ACC112 (cell line): ENCODE results near the gene ARMH2.

Experiments
- H2AFZ ChIP-seq: fragments of 200-600 bp; sonication (generic); one replicate; pipeline ENCODE4 v1.6.0; 2017; ENCODE audit warnings: antibody characterized with exemption, low read length; ENCODE audit not compliant: unreplicated experiment
- H3K27ac ChIP-seq: fragments of 200-600 bp; sonication (generic); 2 replicates; pipeline ENCODE4 v1.5.1; 2014; ENCODE audit warnings: low read depth, mild to moderate bottlenecking, antibody characterized with exemption, low read length, moderate library complexity
- H3K27me3 ChIP-seq: fragments of 200-600 bp; sonication (generic); 2 replicates; pipeline ENCODE4 v1.6.1; 2014; ENCODE audit warnings: mild to moderate bottlenecking, antibody characterized with exemption, low read length, moderate library complexity, mixed read lengths; ENCODE audit not compliant: insufficient read depth
- H3K36me3 ChIP-seq: fragments of 200-600 bp; sonication (generic); 2 replicates; pipeline ENCODE4 v1.6.1; 2016; ENCODE audit warnings: mild to moderate bottlenecking, antibody characterized with exemption, low read length, moderate library complexity, mixed read lengths; ENCODE audit not compliant: insufficient read depth
- H3K4me1 ChIP-seq: fragments of 200-600 bp; sonication (generic); one replicate; pipeline ENCODE4 v1.6.1; 2016; ENCODE audit warnings: low read length, mixed read lengths; ENCODE audit not compliant: insufficient read depth, unreplicated experiment, control insufficient read depth
- H3K4me3 ChIP-seq: fragments of 200-600 bp; sonication (generic); 2 replicates; pipeline ENCODE4 v1.5.1; 2014; ENCODE audit warnings: mild to moderate bottlenecking, low read depth, low read length
- H3K79me2 ChIP-seq: fragments of 200-600 bp; sonication (generic); one replicate; pipeline ENCODE4 v1.6.0; 2016; ENCODE audit warnings: low read length; ENCODE audit not compliant: control insufficient read depth, unreplicated experiment, insufficient read depth

The ARMH2 gene

GRCh38 chr6:24821860-24822444 is 23.2 kb upstream of the ARMH2 start:
- no peak overlapping the region for H2AFZ ChIP-seq
- H3K27me3 ChIP-seq = no peaks in the 10 kb centered on the region
- no peaks in the 10 kb centered on the region for H3K79me2 ChIP-seq
- H3K4me3 ChIP-seq = no peak overlapping the region
- peaks cover 22% of the 10 kb centered on the region for H3K4me1 ChIP-seq
- no peak overlapping the region for H3K27ac ChIP-seq
- H3K36me3 ChIP-seq = no peaks in the 10 kb centered on the region

DNA sequence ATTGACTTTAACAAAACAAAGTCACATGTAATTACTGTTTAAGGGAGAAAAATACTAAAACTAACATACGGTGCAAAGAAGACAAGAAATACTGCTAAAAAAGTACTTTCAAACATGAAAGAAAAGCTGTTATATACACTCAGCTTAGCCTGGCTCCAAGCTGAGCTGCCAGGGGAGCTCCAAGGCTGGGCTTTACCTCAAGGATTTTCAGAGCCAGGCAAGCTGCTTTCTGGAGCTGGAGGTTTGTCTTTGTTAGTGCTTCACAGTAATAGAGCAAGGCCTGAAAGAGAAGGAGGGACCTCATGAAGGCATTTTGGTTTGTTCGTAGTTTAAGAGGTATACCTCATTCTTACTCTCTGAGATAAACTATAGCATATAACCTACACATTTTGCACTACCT is 19.6 kb upstream of the ARMH2 start:
- Histone ChIP-seq H3K27ac (no peak overlapping the region), H3K36me3 (no peaks in the 10 kb centered on the region)

GRCh38 chr6:24809728-24810127 is 11.0 kb upstream of the ARMH2 start:
- H3K27me3 ChIP-seq = no peaks in the 10 kb centered on the region
- H3K79me2 ChIP-seq = no peaks in the 10 kb centered on the region
- H3K36me3 ChIP-seq = no peaks in the 10 kb centered on the region
- H3K4me1 ChIP-seq = peaks cover 2% of the 10 kb centered on the region
- H2AFZ ChIP-seq = no peak overlapping the region
- H3K27ac ChIP-seq = no peak overlapping the region
- H3K4me3 ChIP-seq = no peak overlapping the region

More for the DNA sequence above, 19.6 kb upstream of the ARMH2 start:
- H3K27me3 ChIP-seq = no peaks in the 10 kb centered on the region
- H3K4me3 ChIP-seq = no peak overlapping the region
- H3K79me2 ChIP-seq = no peaks in the 10 kb centered on the region
- peaks cover 13% of the 10 kb centered on the region for H3K4me1 ChIP-seq
- no peak overlapping the region for H2AFZ ChIP-seq

DNA sequence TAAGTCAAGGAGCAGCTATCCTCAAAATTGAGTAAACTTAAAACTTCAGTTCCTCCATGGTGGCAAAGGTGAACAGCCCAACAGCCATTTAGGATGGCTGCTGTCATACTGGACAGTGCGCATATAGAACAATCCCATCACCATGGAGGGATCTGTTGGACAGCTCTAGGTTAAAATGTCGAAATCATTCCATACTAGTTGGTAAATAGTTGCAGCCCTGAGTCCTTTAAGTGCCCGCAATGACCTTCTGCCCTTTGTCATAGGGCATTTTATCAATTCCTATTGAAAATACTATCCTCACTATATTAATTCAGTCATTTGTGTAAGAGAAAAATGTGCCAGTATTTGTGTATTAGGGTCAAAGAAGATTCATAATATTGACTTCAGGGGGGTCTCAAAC is 8.9 kb upstream of the ARMH2 start:
- H3K4me3 ChIP-seq = no peak overlapping the region

DNA sequence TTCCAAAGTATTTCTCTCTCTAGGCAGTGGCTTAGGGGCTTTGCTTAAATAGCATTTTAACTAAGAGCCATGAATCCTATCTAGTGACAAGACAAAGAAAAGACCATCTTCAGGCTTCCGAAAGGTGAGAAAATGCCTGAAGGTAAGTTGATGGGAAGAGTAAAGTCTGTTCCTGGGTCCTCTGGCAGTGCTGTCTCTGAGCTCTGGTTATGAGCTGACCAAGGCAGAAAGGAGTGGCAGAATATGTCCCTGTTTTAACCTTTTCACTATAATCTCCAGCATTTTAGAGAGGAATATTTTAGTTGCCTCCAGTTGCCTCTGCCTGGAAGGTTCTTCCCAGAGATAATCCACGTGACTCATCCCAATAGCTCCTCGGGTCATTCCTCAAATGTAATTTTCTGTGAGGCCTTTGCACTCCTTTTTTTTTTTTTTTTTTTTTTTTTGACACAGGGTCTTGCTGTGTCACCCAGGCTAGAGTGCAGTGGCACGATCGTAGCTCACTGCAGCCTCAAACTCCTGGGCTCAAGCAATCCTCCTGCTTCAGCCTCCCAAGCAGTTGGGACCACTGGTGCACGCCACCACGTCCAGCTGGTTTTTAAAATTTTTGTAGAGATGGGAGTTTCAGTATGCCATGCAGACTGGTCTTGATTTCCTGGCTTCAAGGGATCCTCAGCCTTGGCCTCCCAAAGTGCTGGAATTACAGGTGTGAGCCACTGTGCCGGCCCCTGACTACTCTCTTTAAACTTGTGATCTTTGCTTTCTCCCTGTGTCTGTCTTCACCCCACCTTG is 3.7 kb upstream of the ARMH2 start:
- H3K27me3 ChIP-seq = no peaks in the 10 kb centered on the region
- H3K79me2 ChIP-seq = no peaks in the 10 kb centered on the region
- H3K4me3 ChIP-seq = peak overlapping the region; percentile 27; the same call in 1 of the 2 replicates
- H3K27ac ChIP-seq = peak overlapping the region; percentile 93
- peak overlapping the region; percentile 66 for H2AFZ ChIP-seq
- peaks cover 27% of the 10 kb centered on the region for H3K4me1 ChIP-seq
- H3K36me3 ChIP-seq = no peaks in the 10 kb centered on the region

More for the DNA sequence above, 8.9 kb upstream of the ARMH2 start:
- no peaks in the 10 kb centered on the region for H3K79me2 ChIP-seq
- H3K36me3 ChIP-seq = no peaks in the 10 kb centered on the region
- peaks cover 12% of the 10 kb centered on the region for H3K4me1 ChIP-seq
- no peak overlapping the region for H2AFZ ChIP-seq
- H3K27ac ChIP-seq = no peak overlapping the region
- no peaks in the 10 kb centered on the region for H3K27me3 ChIP-seq

- no peak overlapping the region for H2AFZ ChIP-seq
- no peaks in the 10 kb centered on the region for H3K79me2 ChIP-seq
- no peak overlapping the region for H3K27ac ChIP-seq
- H3K4me1 ChIP-seq = peaks cover 22% of the 10 kb centered on the region
- no peak overlapping the region for H3K4me3 ChIP-seq
- H3K36me3 ChIP-seq = no peaks in the 10 kb centered on the region
- no peaks in the 10 kb centered on the region for H3K27me3 ChIP-seq
Observed at GRCh38 chr6:24799541-24799915, 811 bp upstream of the ARMH2 start.

GRCh38 chr6:24797596-24798216 is 1.0 kb downstream of the ARMH2 start:
- Histone ChIP-seq H3K4me1 (peaks cover 16% of the 10 kb centered on the region), H3K4me3 (no peak overlapping the region), H3K27ac (no peak overlapping the region), H3K79me2 (no peaks in the 10 kb centered on the region), H3K27me3 (no peaks in the 10 kb centered on the region), H2AFZ (no peak overlapping the region), H3K36me3 (no peaks in the 10 kb centered on the region)

- H3K79me2 ChIP-seq = no peaks in the 10 kb centered on the region
- no peak overlapping the region for H2AFZ ChIP-seq
- H3K36me3 ChIP-seq = no peaks in the 10 kb centered on the region
- H3K4me1 ChIP-seq = peaks cover 7% of the 10 kb centered on the region
- no peaks in the 10 kb centered on the region for H3K27me3 ChIP-seq
- no peak overlapping the region for H3K27ac ChIP-seq
- no peak overlapping the region for H3K4me3 ChIP-seq
Observed at GRCh38 chr6:24796616-24797290, 2.0 kb downstream of the ARMH2 start.

- Histone ChIP-seq H3K27me3 (no peaks in the 10 kb centered on the region), H3K79me2 (no peaks in the 10 kb centered on the region), H3K4me1 (peaks cover 7% of the 10 kb centered on the region), H3K27ac (no peak overlapping the region), H3K4me3 (no peak overlapping the region), H3K36me3 (no peaks in the 10 kb centered on the region), H2AFZ (no peak overlapping the region)
Observed at GRCh38 chr6:24795106-24795505, 3.6 kb downstream of the ARMH2 start.

DNA sequence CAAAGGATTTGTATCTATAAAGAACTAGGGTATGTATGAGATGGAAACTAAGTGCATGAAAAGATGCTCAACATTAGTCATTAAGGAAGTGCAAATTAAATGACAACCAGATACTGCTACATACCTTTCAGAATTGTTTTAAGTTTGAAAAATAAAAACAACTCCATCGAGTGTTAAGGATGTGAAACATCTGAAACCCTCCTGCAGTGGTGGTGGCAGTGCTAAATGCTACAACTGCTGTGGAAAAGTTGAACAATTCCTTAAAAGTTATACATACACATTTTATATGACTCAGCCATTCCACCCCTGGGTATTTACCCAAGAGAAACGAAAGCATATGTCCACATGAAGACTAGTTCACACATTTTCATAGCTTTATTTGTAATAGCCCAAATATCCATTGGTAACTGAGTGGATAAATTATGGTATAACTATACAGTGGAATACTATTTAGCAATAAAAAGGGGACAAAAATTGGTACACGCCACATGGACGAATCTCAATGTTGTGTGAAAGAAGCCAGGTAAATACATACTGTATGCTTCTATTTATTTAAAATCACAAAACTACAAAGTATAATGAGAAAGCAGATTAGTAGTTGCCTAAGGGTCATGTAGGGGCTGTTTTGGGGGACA is 10.6 kb downstream of the ARMH2 start:
- Histone ChIP-seq H3K27ac (no peak overlapping the region), H2AFZ (no peak overlapping the region), H3K79me2 (no peaks in the 10 kb centered on the region), H3K4me3 (no peak overlapping the region), H3K4me1 (no peaks in the 10 kb centered on the region), H3K36me3 (peaks cover 34% of the 10 kb centered on the region), H3K27me3 (no peaks in the 10 kb centered on the region)
